ENCODE measurements around the gene CAPN15.
"Not testable (repeated sequence)": the region's sequence is repeated elsewhere in the genome, so short reads cannot be mapped to it uniquely, and the experiment has no call there.

CAPN15 gene

GRCh38 chr16:500709-501108 lies 26.8 kb upstream of the CAPN15 start:
- no peak overlapping the region for H3K4me3 ChIP-seq (ENCODE audit: low read length)
- no peak for TF ChIP-seq CTCF (conservative IDR thresholded peaks at IDR 0.05; ENCODE audit: low read depth, low read length)
- no peak for DNase-seq (ENCODE audit: low read depth)

GRCh38 chr16:502179-502943 lies 25.2 kb upstream of the CAPN15 start:
- DNase-seq (ENCODE audit: low read depth): no peak
- no peak for TF ChIP-seq CTCF (conservative IDR thresholded peaks at IDR 0.05; ENCODE audit: low read depth, low read length)
- H3K4me3 ChIP-seq (ENCODE audit: low read length): no peak overlapping the region

- no peak for DNase-seq (ENCODE audit: low read depth)
- H3K4me3 ChIP-seq (ENCODE audit: low read length): no peak overlapping the region
- no peak for TF ChIP-seq CTCF (conservative IDR thresholded peaks at IDR 0.05; ENCODE audit: low read depth, low read length)
These were observed 24.1 kb upstream of the CAPN15 start for GRCh38 chr16:503150-504071.

- H3K4me3 ChIP-seq (ENCODE audit: low read length): no peak overlapping the region
- no peak for DNase-seq (ENCODE audit: low read depth)
- no peak for TF ChIP-seq CTCF (conservative IDR thresholded peaks at IDR 0.05; ENCODE audit: low read depth, low read length)
These were observed 21.9 kb upstream of the CAPN15 start for GRCh38 chr16:505479-506245.

GRCh38 chr16:506246-506546 lies 21.3 kb upstream of the CAPN15 start:
- no peak for TF ChIP-seq CTCF (conservative IDR thresholded peaks at IDR 0.05; ENCODE audit: low read depth, low read length)
- no peak overlapping the region for H3K4me3 ChIP-seq (ENCODE audit: low read length)
- no peak for DNase-seq (ENCODE audit: low read depth)

GRCh38 chr16:507527-507926 lies 20.0 kb upstream of the CAPN15 start:
- not testable (repeated sequence) for H3K4me3 ChIP-seq (ENCODE audit: low read length)

GRCh38 chr16:507996-508395 lies 19.5 kb upstream of the CAPN15 start:
- DNase-seq (ENCODE audit: low read depth): no peak
- no peak for TF ChIP-seq CTCF (conservative IDR thresholded peaks at IDR 0.05; ENCODE audit: low read depth, low read length)
- no peak overlapping the region for H3K4me3 ChIP-seq (ENCODE audit: low read length)

More at GRCh38 chr16:507527-507926, 20.0 kb upstream of the CAPN15 start:
- not testable (repeated sequence) for DNase-seq (ENCODE audit: low read depth)

All from retinal pigment epithelial cell (primary cell).